H1 (cell line): ENCODE results near the gene NUAK1. TPM values are rescaled to one million over a fixed set of nuclear protein-coding genes. Genes with fewer than 3 reads are reported as not detected.

Experiments
- BACH1 ChIP-seq: IDR thresholded peaks from 2 replicates; pipeline ENCODE4 v1.6.1; 2012; ENCODE audit warnings: low read length, improper control_type of control experiment
- CBX5 ChIP-seq: fragments of 300-800, 300-1000 bp; sonication (generic); IDR thresholded peaks from 2 replicates; pipeline ENCODE4 v1.7.1; 2016; ENCODE audit warnings: antibody characterized with exemption, low read length, low read depth
- EP300 ChIP-seq, 2 experiments: IDR thresholded peaks; 1 replicate in 1 of 2; 2 replicates in 1 of 2; pipeline ENCODE4 v1.6.1; 2011 to 2012; ENCODE audit warnings: low read depth in 2 of 2, low read length in 2 of 2, mild to moderate bottlenecking in 2 of 2, borderline replicate concordance in 1 of 2, inconsistent platforms in 1 of 2, moderate library complexity in 1 of 2
- GABPA ChIP-seq: IDR thresholded peaks from 2 replicates; pipeline ENCODE4 v1.6.1; 2011; ENCODE audit warnings: mild to moderate bottlenecking, low read length, moderate library complexity, borderline replicate concordance; ENCODE audit not compliant: insufficient read depth
- JUND ChIP-seq: IDR thresholded peaks from 2 replicates; pipeline ENCODE4 v1.6.1; 2011; ENCODE audit warnings: mild to moderate bottlenecking, improper control_type of control experiment, low read length
- POLR2AphosphoS5 ChIP-seq: IDR thresholded peaks from 2 replicates; pipeline ENCODE4 v1.6.1; 2011; ENCODE audit warnings: low read depth, low read length
- RBBP5 ChIP-seq: IDR thresholded peaks from 2 replicates; pipeline ENCODE4 v1.7.1; 2012; ENCODE audit warnings: low read depth, mild to moderate bottlenecking, inconsistent platforms, low read length, moderate library complexity, borderline replicate concordance
- SAP30 ChIP-seq: fragments of 300-600 bp; sonication (generic); IDR thresholded peaks from 2 replicates; pipeline ENCODE4 v1.7.1; 2012; ENCODE audit warnings: low read length, moderate library complexity, mild to moderate bottlenecking, inconsistent platforms; ENCODE audit not compliant: insufficient read depth, insufficient replicate concordance
- SUZ12 ChIP-seq: fragments of 200-600 bp; sonication (generic); IDR thresholded peaks from 2 replicates; pipeline ENCODE4 v1.6.1; 2012; ENCODE audit warnings: mild to moderate bottlenecking, inconsistent platforms, low read length, moderate library complexity, mixed read lengths
- TBP ChIP-seq: IDR thresholded peaks from 2 replicates; pipeline ENCODE4 v1.6.1; 2011; ENCODE audit warnings: low read depth, low read length, improper control_type of control experiment
- polyA plus RNA-seq, 7 experiments: library from polyadenylated mRNA; depleted of rRNA in 3 of 7; stranded (reverse) in 5 of 7; unstranded in 2 of 7; fragments of >200 nt in 5 of 7; fragments of 200-250 nt in 2 of 7; gene quantifications; 1 replicate in 5 of 7; 2 replicates in 1 of 7; 4 replicates in 1 of 7; pipeline versions ENCODE4 v1.2.1 to v1.2.3, GENCODE V29; 2011 to 2013; ENCODE audit warnings: missing spikeins in 2 of 7, mixed read lengths in 2 of 7
- total RNA-seq: library from RNA; stranded (reverse); fragmentation: NEBNext Ultra II Directional; extraction: Animal tissue kit (Norgen Biotek cat#: 25700); gene quantifications from 2 replicates; pipeline ENCODE4 v1.2.1, GENCODE V29; 2021
- TF ChIP-seq, protein P1 (sequence below): fragments of 300-600 bp; sonication (generic); IDR thresholded peaks from 2 replicates; pipeline ENCODE4 v1.7.1; 2012; ENCODE audit warnings: low read length, moderate library complexity, mild to moderate bottlenecking, inconsistent platforms; ENCODE audit not compliant: insufficient replicate concordance

The NUAK1 gene
- total and polyA plus RNA-seq, 2 of the 8 experiments (the other 6 are each of a cell fraction or from before 2014, with no cell fraction given) = 6.7 to 18.2 TPM

- TF ChIP-seq, protein P1, sequence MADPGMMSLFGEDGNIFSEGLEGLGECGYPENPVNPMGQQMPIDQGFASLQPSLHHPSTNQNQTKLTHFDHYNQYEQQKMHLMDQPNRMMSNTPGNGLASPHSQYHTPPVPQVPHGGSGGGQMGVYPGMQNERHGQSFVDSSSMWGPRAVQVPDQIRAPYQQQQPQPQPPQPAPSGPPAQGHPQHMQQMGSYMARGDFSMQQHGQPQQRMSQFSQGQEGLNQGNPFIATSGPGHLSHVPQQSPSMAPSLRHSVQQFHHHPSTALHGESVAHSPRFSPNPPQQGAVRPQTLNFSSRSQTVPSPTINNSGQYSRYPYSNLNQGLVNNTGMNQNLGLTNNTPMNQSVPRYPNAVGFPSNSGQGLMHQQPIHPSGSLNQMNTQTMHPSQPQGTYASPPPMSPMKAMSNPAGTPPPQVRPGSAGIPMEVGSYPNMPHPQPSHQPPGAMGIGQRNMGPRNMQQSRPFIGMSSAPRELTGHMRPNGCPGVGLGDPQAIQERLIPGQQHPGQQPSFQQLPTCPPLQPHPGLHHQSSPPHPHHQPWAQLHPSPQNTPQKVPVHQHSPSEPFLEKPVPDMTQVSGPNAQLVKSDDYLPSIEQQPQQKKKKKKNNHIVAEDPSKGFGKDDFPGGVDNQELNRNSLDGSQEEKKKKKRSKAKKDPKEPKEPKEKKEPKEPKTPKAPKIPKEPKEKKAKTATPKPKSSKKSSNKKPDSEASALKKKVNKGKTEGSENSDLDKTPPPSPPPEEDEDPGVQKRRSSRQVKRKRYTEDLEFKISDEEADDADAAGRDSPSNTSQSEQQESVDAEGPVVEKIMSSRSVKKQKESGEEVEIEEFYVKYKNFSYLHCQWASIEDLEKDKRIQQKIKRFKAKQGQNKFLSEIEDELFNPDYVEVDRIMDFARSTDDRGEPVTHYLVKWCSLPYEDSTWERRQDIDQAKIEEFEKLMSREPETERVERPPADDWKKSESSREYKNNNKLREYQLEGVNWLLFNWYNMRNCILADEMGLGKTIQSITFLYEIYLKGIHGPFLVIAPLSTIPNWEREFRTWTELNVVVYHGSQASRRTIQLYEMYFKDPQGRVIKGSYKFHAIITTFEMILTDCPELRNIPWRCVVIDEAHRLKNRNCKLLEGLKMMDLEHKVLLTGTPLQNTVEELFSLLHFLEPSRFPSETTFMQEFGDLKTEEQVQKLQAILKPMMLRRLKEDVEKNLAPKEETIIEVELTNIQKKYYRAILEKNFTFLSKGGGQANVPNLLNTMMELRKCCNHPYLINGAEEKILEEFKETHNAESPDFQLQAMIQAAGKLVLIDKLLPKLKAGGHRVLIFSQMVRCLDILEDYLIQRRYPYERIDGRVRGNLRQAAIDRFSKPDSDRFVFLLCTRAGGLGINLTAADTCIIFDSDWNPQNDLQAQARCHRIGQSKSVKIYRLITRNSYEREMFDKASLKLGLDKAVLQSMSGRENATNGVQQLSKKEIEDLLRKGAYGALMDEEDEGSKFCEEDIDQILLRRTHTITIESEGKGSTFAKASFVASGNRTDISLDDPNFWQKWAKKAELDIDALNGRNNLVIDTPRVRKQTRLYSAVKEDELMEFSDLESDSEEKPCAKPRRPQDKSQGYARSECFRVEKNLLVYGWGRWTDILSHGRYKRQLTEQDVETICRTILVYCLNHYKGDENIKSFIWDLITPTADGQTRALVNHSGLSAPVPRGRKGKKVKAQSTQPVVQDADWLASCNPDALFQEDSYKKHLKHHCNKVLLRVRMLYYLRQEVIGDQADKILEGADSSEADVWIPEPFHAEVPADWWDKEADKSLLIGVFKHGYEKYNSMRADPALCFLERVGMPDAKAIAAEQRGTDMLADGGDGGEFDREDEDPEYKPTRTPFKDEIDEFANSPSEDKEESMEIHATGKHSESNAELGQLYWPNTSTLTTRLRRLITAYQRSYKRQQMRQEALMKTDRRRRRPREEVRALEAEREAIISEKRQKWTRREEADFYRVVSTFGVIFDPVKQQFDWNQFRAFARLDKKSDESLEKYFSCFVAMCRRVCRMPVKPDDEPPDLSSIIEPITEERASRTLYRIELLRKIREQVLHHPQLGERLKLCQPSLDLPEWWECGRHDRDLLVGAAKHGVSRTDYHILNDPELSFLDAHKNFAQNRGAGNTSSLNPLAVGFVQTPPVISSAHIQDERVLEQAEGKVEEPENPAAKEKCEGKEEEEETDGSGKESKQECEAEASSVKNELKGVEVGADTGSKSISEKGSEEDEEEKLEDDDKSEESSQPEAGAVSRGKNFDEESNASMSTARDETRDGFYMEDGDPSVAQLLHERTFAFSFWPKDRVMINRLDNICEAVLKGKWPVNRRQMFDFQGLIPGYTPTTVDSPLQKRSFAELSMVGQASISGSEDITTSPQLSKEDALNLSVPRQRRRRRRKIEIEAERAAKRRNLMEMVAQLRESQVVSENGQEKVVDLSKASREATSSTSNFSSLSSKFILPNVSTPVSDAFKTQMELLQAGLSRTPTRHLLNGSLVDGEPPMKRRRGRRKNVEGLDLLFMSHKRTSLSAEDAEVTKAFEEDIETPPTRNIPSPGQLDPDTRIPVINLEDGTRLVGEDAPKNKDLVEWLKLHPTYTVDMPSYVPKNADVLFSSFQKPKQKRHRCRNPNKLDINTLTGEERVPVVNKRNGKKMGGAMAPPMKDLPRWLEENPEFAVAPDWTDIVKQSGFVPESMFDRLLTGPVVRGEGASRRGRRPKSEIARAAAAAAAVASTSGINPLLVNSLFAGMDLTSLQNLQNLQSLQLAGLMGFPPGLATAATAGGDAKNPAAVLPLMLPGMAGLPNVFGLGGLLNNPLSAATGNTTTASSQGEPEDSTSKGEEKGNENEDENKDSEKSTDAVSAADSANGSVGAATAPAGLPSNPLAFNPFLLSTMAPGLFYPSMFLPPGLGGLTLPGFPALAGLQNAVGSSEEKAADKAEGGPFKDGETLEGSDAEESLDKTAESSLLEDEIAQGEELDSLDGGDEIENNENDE = no peak
- TF ChIP-seq JUND (no peak), CBX5 (no peak), GABPA (no peak), POLR2AphosphoS5 (no peak), RBBP5 (no peak), SUZ12 (no peak), SAP30 (no peak), EP300 (IDR thresholded peaks at IDR 0.05; ENCODE audit: borderline replicate concordance in 1 of 2, low read depth in 2 of 2, low read length in 2 of 2) (no peak), BACH1 (no peak), TBP (no peak)
Observed at GRCh38 chr12:106187155-106187789, 48.5 kb upstream of the NUAK1 start (continued).
